ENCODE measurements around the gene RAE1. TPM values are rescaled to one million over a fixed set of nuclear protein-coding genes. Genes with fewer than 3 reads are reported as not detected.

Gene RAE1
- total RNA-seq, 1 donor from 2014 or later = 17.6 TPM

GRCh38 chr20:57375652-57376230 is 24.7 kb downstream of the RAE1 start:
- H3K36me3 Mint-ChIP-seq (ENCODE audit: low read depth) = peaks cover 34% of the 10 kb centered on the region

DNA sequence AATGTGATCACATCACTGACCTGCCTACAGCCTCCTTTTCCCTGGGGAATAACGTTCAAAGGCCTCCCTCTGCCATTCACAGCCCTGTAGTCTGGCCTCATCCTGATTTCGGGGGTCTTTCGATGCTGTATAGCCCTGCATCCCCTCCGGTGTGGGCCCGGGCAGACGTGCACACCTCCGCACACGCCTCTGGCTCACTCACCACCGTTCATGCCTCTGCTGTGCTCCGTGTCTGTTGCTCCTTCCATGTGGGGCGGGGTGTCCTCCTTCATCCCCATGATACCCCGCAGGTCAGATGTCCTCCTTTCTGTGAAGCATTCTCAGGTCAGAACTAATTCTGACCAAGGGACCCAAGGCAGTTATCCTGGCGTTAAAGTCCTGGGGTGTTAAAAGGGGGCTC is 26.3 kb downstream of the RAE1 start:
- peak; percentile 68 for DNase-seq (ENCODE audit: low spot score)
- H3K9me3 Mint-ChIP-seq (ENCODE audit: low read depth) = no peaks in the 10 kb centered on the region
- no peaks in the 10 kb centered on the region for H3K27me3 Mint-ChIP-seq (ENCODE audit: low read depth)
- TF ChIP-seq, protein P1, sequence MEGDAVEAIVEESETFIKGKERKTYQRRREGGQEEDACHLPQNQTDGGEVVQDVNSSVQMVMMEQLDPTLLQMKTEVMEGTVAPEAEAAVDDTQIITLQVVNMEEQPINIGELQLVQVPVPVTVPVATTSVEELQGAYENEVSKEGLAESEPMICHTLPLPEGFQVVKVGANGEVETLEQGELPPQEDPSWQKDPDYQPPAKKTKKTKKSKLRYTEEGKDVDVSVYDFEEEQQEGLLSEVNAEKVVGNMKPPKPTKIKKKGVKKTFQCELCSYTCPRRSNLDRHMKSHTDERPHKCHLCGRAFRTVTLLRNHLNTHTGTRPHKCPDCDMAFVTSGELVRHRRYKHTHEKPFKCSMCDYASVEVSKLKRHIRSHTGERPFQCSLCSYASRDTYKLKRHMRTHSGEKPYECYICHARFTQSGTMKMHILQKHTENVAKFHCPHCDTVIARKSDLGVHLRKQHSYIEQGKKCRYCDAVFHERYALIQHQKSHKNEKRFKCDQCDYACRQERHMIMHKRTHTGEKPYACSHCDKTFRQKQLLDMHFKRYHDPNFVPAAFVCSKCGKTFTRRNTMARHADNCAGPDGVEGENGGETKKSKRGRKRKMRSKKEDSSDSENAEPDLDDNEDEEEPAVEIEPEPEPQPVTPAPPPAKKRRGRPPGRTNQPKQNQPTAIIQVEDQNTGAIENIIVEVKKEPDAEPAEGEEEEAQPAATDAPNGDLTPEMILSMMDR (IDR thresholded peaks at IDR 0.05) = no peak
- no peak overlapping the region for H3K4me3 Mint-ChIP-seq (ENCODE audit: unreplicated experiment)
- no peaks in the 10 kb centered on the region for H3K4me1 Mint-ChIP-seq (ENCODE audit: low read depth)
- peaks cover 25% of the 10 kb centered on the region for H3K36me3 Mint-ChIP-seq (ENCODE audit: low read depth)
- H3K27ac Mint-ChIP-seq (ENCODE audit: unreplicated experiment) = no peak overlapping the region

More at GRCh38 chr20:57375652-57376230, 24.7 kb downstream of the RAE1 start:
- Mint-ChIP-seq H3K9me3 (ENCODE audit: low read depth) (no peaks in the 10 kb centered on the region), H3K27me3 (ENCODE audit: low read depth) (no peaks in the 10 kb centered on the region), H3K4me1 (ENCODE audit: low read depth) (no peaks in the 10 kb centered on the region), H3K27ac (ENCODE audit: unreplicated experiment) (peak overlapping the region; percentile 45), H3K4me3 (ENCODE audit: unreplicated experiment) (no peak overlapping the region)
- TF ChIP-seq, protein P1 (IDR thresholded peaks at IDR 0.05) = no peak
- DNase-seq (ENCODE audit: low spot score) = peak; percentile 56

DNA sequence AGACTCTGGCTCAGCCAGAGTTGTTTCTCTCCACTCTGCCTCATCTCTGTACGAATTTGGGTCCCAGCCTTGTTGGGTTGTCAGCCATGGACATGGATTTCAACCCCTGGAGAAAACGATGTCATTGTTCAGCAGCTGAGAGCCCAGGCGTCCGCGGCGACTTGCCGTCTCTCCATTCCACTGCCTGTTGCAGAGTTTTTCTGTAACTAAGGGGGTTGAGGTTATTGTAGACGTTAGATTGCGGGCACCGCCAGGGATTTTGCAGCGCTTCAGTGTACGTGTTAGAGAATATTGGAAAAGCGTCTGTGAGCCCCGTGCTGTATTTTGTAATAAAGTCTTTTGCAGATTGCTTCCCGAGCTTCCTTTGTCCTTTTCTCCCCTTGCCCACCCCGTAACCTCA is 27.1 kb downstream of the RAE1 start:
- Mint-ChIP-seq H3K27ac (ENCODE audit: unreplicated experiment) (no peak overlapping the region), H3K9me3 (ENCODE audit: low read depth) (no peaks in the 10 kb centered on the region)
- TF ChIP-seq, protein P1 (IDR thresholded peaks at IDR 0.05) = no peak

GRCh38 chr20:57378646-57379262 is 27.7 kb downstream of the RAE1 start:
- DNase-seq (ENCODE audit: low spot score) = no peak
- Mint-ChIP-seq H3K4me3 (ENCODE audit: unreplicated experiment) (no peak overlapping the region), H3K4me1 (ENCODE audit: low read depth) (no peaks in the 10 kb centered on the region), H3K9me3 (ENCODE audit: low read depth) (no peaks in the 10 kb centered on the region), H3K36me3 (ENCODE audit: low read depth) (peaks cover 23% of the 10 kb centered on the region), H3K27me3 (ENCODE audit: low read depth) (no peaks in the 10 kb centered on the region), H3K27ac (ENCODE audit: unreplicated experiment) (no peak overlapping the region)
- TF ChIP-seq, protein P1 (IDR thresholded peaks at IDR 0.05) = no peak

More for the DNA sequence above, 27.1 kb downstream of the RAE1 start:
- H3K27me3 Mint-ChIP-seq (ENCODE audit: low read depth) = no peaks in the 10 kb centered on the region
- peaks cover 25% of the 10 kb centered on the region for H3K36me3 Mint-ChIP-seq (ENCODE audit: low read depth)
- H3K4me3 Mint-ChIP-seq (ENCODE audit: unreplicated experiment) = no peak overlapping the region
- H3K4me1 Mint-ChIP-seq (ENCODE audit: low read depth) = no peaks in the 10 kb centered on the region
- peak; percentile 72 for DNase-seq (ENCODE audit: low spot score)

- TF ChIP-seq, protein P1 (IDR thresholded peaks at IDR 0.05) = no peak
- H3K4me1 Mint-ChIP-seq (ENCODE audit: low read depth) = no peaks in the 10 kb centered on the region
These were observed 28.2 kb downstream of the RAE1 start for GRCh38 chr20:57379263-57379647.

More at GRCh38 chr20:57379263-57379647, 28.2 kb downstream of the RAE1 start:
- Mint-ChIP-seq H3K27me3 (ENCODE audit: low read depth) (no peaks in the 10 kb centered on the region), H3K36me3 (ENCODE audit: low read depth) (peaks cover 20% of the 10 kb centered on the region), H3K9me3 (ENCODE audit: low read depth) (no peaks in the 10 kb centered on the region), H3K4me3 (ENCODE audit: unreplicated experiment) (no peak overlapping the region), H3K27ac (ENCODE audit: unreplicated experiment) (no peak overlapping the region)
- DNase-seq (ENCODE audit: low spot score) = no peak

Data from chondrocyte (in vitro differentiated cells).